HepG2 (cell line): Measurements from ENCODE around the gene SMIM43. TPM values are rescaled to one million over a fixed set of nuclear protein-coding genes. Genes with fewer than 3 reads are reported as not detected.

Experiments used
- ATAC-seq: fragments of 200-7000 bp; cut with Tn5 transposase; 3 replicates; pipeline ENCODE4 v1.9.1; 2020; ENCODE audit warnings: mild to moderate bottlenecking, moderate library complexity
- BruUV-seq: library from RNA; stranded (reverse); fragments of 400-500 nt; replicated peaks from 2 replicates; lab custom pipeline; 2021; lab: Mats Ljungman, UMichigan
- CTCF ChIA-PET: fragments of 300-600 bp; formaldehyde crosslinking; extraction: SDS; loops from one replicate; lab custom pipeline; 2021; ENCODE audit warnings: low total read pairs, inconsistent platforms, low intra/inter-chr PET ratio; lab: Yijun Ruan, JAX
- POLR2A ChIA-PET: fragments of 350-600 bp; sonication (Branson Sonifier 250); formaldehyde crosslinking; loops from one replicate; lab custom pipeline; 2020; ENCODE audit warnings: antibody characterized with exemption, inconsistent platforms; lab: Yijun Ruan, JAX
- DNase-seq: peaks from one replicate; pipeline ENCODE4 v3.0.0-alpha.2; 2015; ENCODE audit warnings: low spot score
- FAIRE-seq: peaks from 3 replicates; lab custom pipeline; 2011; peaks lifted over from hg19 to GRCh38; lab: Jason Lieb, UNC
- H2AFZ ChIP-seq: one replicate; pipeline ENCODE4 v1.6.1; 2011; ENCODE audit warnings: low read length, inconsistent platforms
- H3K27ac ChIP-seq: fragments of 300-600 bp; 3 replicates; pipeline ENCODE4 v1.8.0; 2011; ENCODE audit warnings: mixed run types, mild to moderate bottlenecking, mixed read lengths, low read length, inconsistent platforms; ENCODE audit not compliant: insufficient read depth; ENCODE audit errors: extremely low read length
- H3K27me3 ChIP-seq, 2 experiments: fragments of 200-600 bp in 1 of 2; 2 replicates in 1 of 2; 3 replicates in 1 of 2; pipeline versions ENCODE4 v1.6.0 to v1.8.0; 2011; ENCODE audit warnings: low read length in 2 of 2, mild to moderate bottlenecking in 2 of 2, moderate library complexity in 2 of 2, inconsistent platforms in 1 of 2; ENCODE audit not compliant: insufficient read depth in 2 of 2, control insufficient read depth in 1 of 2
- H3K36me3 ChIP-seq, 2 experiments: fragments of 200-600 bp in 1 of 2; replicated peaks in 1 of 2; 2 replicates in 1 of 2; 3 replicates in 1 of 2; pipeline versions ENCODE4 v1.5.1 to v1.8.0; 2011; ENCODE audit warnings: low read length in 2 of 2, inconsistent platforms in 1 of 2; ENCODE audit not compliant: insufficient read depth in 2 of 2, control insufficient read depth in 1 of 2
- H3K4me1 ChIP-seq: 2 replicates; pipeline ENCODE4 v1.5.1; 2012; ENCODE audit warnings: low read length, inconsistent platforms; ENCODE audit not compliant: insufficient read depth
- H3K4me2 ChIP-seq: 2 replicates; pipeline ENCODE4 v1.6.0; 2011; ENCODE audit warnings: low read depth, low read length, inconsistent platforms
- H3K4me3 ChIP-seq, 3 experiments: fragments of 200-600 bp in 1 of 3; sonication (generic), shearing (Covaris generic) in 1 of 3; replicated peaks in 1 of 3; 2 replicates each; pipeline ENCODE4 v1.5.1; 2011 to 2016; ENCODE audit warnings: low read length in 3 of 3, inconsistent platforms in 2 of 3, low read depth in 2 of 3, mild to moderate bottlenecking in 2 of 3, control low read depth in 1 of 3, mixed read lengths in 1 of 3; ENCODE audit not compliant: insufficient read depth in 1 of 3
- H3K79me2 ChIP-seq: one replicate; pipeline ENCODE4 v1.6.1; 2011; ENCODE audit warnings: low read length, inconsistent platforms; ENCODE audit not compliant: insufficient read depth
- H3K9ac ChIP-seq: 2 replicates; pipeline ENCODE4 v1.6.0; 2011; ENCODE audit warnings: mild to moderate bottlenecking, low read depth, low read length, inconsistent platforms; ENCODE audit not compliant: insufficient read depth
- H3K9me3 ChIP-seq: 2 replicates; pipeline ENCODE4 v1.5.1; 2012; ENCODE audit warnings: mild to moderate bottlenecking, low read length
- H4K20me1 ChIP-seq: 2 replicates; pipeline ENCODE4 v1.6.0; 2011; ENCODE audit warnings: inconsistent platforms, mild to moderate bottlenecking, low read length, moderate library complexity; ENCODE audit not compliant: insufficient read depth
- ATM ChIP-seq: fragments of 450-650 bp; IDR thresholded peaks from 2 replicates; pipeline ENCODE4 v1.7.1; 2017; ENCODE audit warnings: mild to moderate bottlenecking, borderline replicate concordance
- DPF2 ChIP-seq: sonication (generic); formaldehyde crosslinking; IDR thresholded peaks from 2 replicates; pipeline ENCODE4 v1.4.0; 2020; ENCODE audit warnings: mild to moderate bottlenecking, low read depth, missing genetic modification reagents, borderline replicate concordance
- FOSL1 ChIP-seq: sonication (generic); formaldehyde crosslinking; IDR thresholded peaks from 2 replicates; pipeline ENCODE4 v1.9.0; 2021; ENCODE audit warnings: missing genetic modification reagents, borderline replicate concordance
- HMG20B ChIP-seq: conservative IDR thresholded peaks from 2 replicates; pipeline ENCODE4 v1.6.1; 2016; ENCODE audit warnings: missing genetic modification reagents, missing compliant biosample characterization
- MTA1 ChIP-seq: sonication (generic); formaldehyde crosslinking; IDR thresholded peaks from 2 replicates; pipeline ENCODE4 v1.4.0; 2020; ENCODE audit warnings: missing genetic modification reagents, mild to moderate bottlenecking, borderline replicate concordance
- NCOA2 ChIP-seq: sonication (generic); formaldehyde crosslinking; IDR thresholded peaks from 2 replicates; pipeline ENCODE4 v1.8.0; 2022; ENCODE audit warnings: inconsistent platforms
- RELA ChIP-seq: sonication (generic); formaldehyde crosslinking; IDR thresholded peaks from 2 replicates; pipeline ENCODE4 v1.4.0; 2020; ENCODE audit warnings: missing genetic modification reagents
- TAF15 ChIP-seq: fragments of 200-400 bp; formaldehyde crosslinking; IDR thresholded peaks from one replicate; pipeline ENCODE4 v1.6.1; 2018; ENCODE audit warnings: mild to moderate bottlenecking, low read depth, low read length; ENCODE audit not compliant: poor library complexity, severe bottlenecking
- TOE1 ChIP-seq: sonication (generic); formaldehyde crosslinking; IDR thresholded peaks from 2 replicates; pipeline ENCODE4 v1.4.0; 2020; ENCODE audit warnings: mild to moderate bottlenecking, missing genetic modification reagents
- ZBTB21 ChIP-seq: sonication (generic); formaldehyde crosslinking; IDR thresholded peaks from 2 replicates; pipeline ENCODE4 v1.4.0; 2020; ENCODE audit warnings: missing genetic modification reagents
- WGBS: methylation state at CpG from one replicate; pipeline ENCODE4 v1.1.6; 2017; ENCODE audit warnings: low lambda C conversion rate; 5-methylcytosine and 5-hydroxymethylcytosine counted together
- in situ Hi-C: cut with HindIII; loops from 2 replicates; pipeline ENCODE4 v1.10.0; 2017; ENCODE audit warnings: low pct_unique_long_range_greater_than_20kb; ENCODE audit not compliant: extremely low pct_ligation_motif_present
- intact Hi-C: fragments of 100-400 bp; cut with micrococcal nuclease; formaldehyde crosslinking; loops from one replicate; pipeline ENCODE4 v1.10.0; 2022; ENCODE audit not compliant: unreplicated experiment
- polyA plus RNA-seq, 8 experiments: library from polyadenylated mRNA; depleted of rRNA in 3 of 8; stranded (reverse) in 7 of 8; unstranded in 1 of 8; fragments of >200 nt; fragmentation: Illumina TruSeq in 4 of 8; extraction: Trizol in 4 of 8; gene quantifications; 2 replicates each; pipeline versions ENCODE4 v1.2.1 to v1.2.3, GENCODE V29; 2011 to 2016; ENCODE audit warnings: low read depth in 4 of 8, missing spikeins in 1 of 8, mixed read lengths in 1 of 8; ENCODE audit not compliant: insufficient read depth in 1 of 8
- total RNA-seq, 5 experiments: library from RNA; depleted of rRNA; stranded (reverse); fragments of >200 nt; fragmentation: Illumina TruSeq; extraction: Trizol; gene quantifications; 2 replicates each; pipeline ENCODE4 v1.2.3, GENCODE V29; 2016; ENCODE audit warnings: low read depth in 1 of 5
- TF ChIP-seq, protein P1 (sequence below): sonication (generic); formaldehyde crosslinking; IDR thresholded peaks from 2 replicates; pipeline ENCODE4 v1.4.0; 2020; ENCODE audit warnings: missing genetic modification reagents, low read depth, mild to moderate bottlenecking, borderline replicate concordance
- TF ChIP-seq, protein P2 (sequence below): sonication (generic); formaldehyde crosslinking; IDR thresholded peaks from 2 replicates; pipeline ENCODE4 v1.4.0; 2020; ENCODE audit warnings: missing genetic modification reagents
- TF ChIP-seq, protein P3 (sequence below): sonication (generic); formaldehyde crosslinking; conservative IDR thresholded peaks from 2 replicates; pipeline ENCODE4 v1.4.0; 2020; ENCODE audit warnings: missing genetic modification reagents
- TF ChIP-seq, protein P4 (sequence below): sonication (generic); formaldehyde crosslinking; IDR thresholded peaks from 2 replicates; pipeline ENCODE4 v1.4.0; 2020; ENCODE audit warnings: mild to moderate bottlenecking, missing genetic modification reagents

The SMIM43 gene
- total and polyA plus RNA-seq, 2 of the 13 experiments (the other 11 are each of a cell fraction or from before 2014, with no cell fraction given): not detected

DNA sequence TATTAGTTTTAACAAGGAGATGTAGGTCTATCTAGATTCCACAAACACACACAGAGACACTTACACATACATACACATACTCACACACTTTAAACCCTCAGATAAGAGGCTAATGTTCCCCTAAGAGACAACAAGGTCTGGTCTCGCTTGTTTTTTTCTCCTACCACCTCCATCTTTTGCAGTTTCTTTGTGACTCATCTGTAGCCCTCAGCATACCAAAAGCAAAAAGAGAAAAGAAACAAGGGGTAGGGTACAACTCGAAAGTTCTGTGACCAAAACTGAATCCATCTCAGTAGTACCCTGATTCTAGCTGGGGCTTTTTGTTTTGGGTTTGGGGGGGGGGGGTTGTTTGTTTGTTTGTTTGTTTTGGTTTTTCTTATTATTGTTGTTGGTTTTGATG, 23.9 kb upstream of the SMIM43 start:
- CTCF ChIA-PET: no interaction called here
- POLR2A ChIA-PET: no interaction called here
- BruUV-seq: no TSS peak
- no peaks in the 10 kb centered on the region for H3K27me3 ChIP-seq
- no peak for FAIRE-seq
- no peaks in the 10 kb centered on the region for H3K9me3 ChIP-seq
- ATAC-seq: no peak
- H3K4me3 ChIP-seq: no peak overlapping the region
- peaks cover 10% of the 10 kb centered on the region for H3K4me1 ChIP-seq
- 74% methylated on average over 2 of the region's 2 CpGs for WGBS
- no peaks in the 10 kb centered on the region for H3K79me2 ChIP-seq
- H2AFZ ChIP-seq: no peak overlapping the region
- no peaks in the 10 kb centered on the region for H4K20me1 ChIP-seq
- in situ Hi-C loops (no loop called here), intact Hi-C loops (no loop called here)
- no peaks in the 10 kb centered on the region for H3K36me3 ChIP-seq
- TF ChIP-seq RELA (CRISPR knock-in tag): no peak
- TF ChIP-seq TAF15: no peak
- no peak for TF ChIP-seq NCOA2 (CRISPR knock-in tag)
- TF ChIP-seq TOE1: no peak
- H3K4me2 ChIP-seq: no peak overlapping the region
- H3K27ac ChIP-seq: no peak overlapping the region
- no peak overlapping the region for H3K9ac ChIP-seq
- DNase-seq: no peak

DNA sequence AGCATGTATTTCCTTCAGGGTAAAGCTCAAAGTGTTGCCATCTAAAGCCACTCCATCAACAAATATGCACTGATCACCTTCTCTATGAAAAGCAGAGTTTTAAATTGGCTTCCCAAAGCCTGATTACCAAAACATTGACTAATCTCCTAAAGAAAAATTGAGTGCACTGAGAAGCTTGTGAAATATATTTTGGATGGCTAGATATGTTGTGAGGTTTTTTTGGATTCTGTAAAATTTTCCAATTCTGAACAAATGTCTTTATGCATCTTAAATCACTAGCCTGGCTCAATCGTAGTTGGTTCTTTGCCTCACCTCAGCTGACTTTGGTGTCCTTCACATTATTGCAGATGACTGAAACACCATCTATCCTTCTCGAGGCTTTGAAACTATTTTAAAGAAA, 21.3 kb upstream of the SMIM43 start:
- in situ Hi-C loops: no loop called here
- no peaks in the 10 kb centered on the region for H3K27me3 ChIP-seq
- no peak overlapping the region for H3K4me3 ChIP-seq
- H3K36me3 ChIP-seq: no peaks in the 10 kb centered on the region
- no peak overlapping the region for H3K27ac ChIP-seq
- intact Hi-C loops: no loop called here
- H2AFZ ChIP-seq: no peak overlapping the region
- FAIRE-seq (no peak), DNase-seq (no peak), ATAC-seq (no peak)
- CTCF ChIA-PET: no interaction called here
- no peak overlapping the region for H3K4me2 ChIP-seq
- no peaks in the 10 kb centered on the region for H4K20me1 ChIP-seq
- no peaks in the 10 kb centered on the region for H3K4me1 ChIP-seq
- no peaks in the 10 kb centered on the region for H3K79me2 ChIP-seq
- no peaks in the 10 kb centered on the region for H3K9me3 ChIP-seq
- POLR2A ChIA-PET: no interaction called here
- BruUV-seq: no TSS peak
- no peak overlapping the region for H3K9ac ChIP-seq
- WGBS: 44% methylated on average over 2 of the region's 2 CpGs
- TF ChIP-seq, protein P1, sequence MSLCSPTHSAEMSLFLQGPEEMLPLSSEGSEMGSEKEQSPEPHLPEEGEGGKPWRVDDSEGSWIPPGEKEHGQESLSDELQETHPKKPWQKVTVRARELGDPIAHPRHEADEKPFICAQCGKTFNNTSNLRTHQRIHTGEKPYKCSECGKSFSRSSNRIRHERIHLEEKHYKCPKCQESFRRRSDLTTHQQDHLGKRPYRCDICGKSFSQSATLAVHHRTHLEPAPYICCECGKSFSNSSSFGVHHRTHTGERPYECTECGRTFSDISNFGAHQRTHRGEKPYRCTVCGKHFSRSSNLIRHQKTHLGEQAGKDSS: no peak
- TF ChIP-seq, protein P2, sequence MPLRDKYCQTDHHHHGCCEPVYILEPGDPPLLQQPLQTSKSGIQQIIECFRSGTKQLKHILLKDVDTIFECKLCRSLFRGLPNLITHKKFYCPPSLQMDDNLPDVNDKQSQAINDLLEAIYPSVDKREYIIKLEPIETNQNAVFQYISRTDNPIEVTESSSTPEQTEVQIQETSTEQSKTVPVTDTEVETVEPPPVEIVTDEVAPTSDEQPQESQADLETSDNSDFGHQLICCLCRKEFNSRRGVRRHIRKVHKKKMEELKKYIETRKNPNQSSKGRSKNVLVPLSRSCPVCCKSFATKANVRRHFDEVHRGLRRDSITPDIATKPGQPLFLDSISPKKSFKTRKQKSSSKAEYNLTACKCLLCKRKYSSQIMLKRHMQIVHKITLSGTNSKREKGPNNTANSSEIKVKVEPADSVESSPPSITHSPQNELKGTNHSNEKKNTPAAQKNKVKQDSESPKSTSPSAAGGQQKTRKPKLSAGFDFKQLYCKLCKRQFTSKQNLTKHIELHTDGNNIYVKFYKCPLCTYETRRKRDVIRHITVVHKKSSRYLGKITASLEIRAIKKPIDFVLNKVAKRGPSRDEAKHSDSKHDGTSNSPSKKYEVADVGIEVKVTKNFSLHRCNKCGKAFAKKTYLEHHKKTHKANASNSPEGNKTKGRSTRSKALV: no peak
- TF ChIP-seq, protein P3, sequence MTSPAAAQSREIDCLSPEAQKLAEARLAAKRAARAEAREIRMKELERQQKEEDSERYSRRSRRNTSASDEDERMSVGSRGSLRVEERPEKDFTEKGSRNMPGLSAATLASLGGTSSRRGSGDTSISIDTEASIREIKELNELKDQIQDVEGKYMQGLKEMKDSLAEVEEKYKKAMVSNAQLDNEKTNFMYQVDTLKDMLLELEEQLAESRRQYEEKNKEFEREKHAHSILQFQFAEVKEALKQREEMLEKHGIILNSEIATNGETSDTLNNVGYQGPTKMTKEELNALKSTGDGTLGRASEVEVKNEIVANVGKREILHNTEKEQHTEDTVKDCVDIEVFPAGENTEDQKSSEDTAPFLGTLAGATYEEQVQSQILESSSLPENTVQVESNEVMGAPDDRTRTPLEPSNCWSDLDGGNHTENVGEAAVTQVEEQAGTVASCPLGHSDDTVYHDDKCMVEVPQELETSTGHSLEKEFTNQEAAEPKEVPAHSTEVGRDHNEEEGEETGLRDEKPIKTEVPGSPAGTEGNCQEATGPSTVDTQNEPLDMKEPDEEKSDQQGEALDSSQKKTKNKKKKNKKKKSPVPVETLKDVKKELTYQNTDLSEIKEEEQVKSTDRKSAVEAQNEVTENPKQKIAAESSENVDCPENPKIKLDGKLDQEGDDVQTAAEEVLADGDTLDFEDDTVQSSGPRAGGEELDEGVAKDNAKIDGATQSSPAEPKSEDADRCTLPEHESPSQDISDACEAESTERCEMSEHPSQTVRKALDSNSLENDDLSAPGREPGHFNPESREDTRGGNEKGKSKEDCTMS (CRISPR knock-in tag): no peak
- TF ChIP-seq HMG20B (CRISPR knock-in tag) (no peak), DPF2 (no peak), MTA1 (no peak), ZBTB21 (no peak), ATM (no peak), FOSL1 (CRISPR knock-in tag) (no peak)
- TF ChIP-seq, protein P4, sequence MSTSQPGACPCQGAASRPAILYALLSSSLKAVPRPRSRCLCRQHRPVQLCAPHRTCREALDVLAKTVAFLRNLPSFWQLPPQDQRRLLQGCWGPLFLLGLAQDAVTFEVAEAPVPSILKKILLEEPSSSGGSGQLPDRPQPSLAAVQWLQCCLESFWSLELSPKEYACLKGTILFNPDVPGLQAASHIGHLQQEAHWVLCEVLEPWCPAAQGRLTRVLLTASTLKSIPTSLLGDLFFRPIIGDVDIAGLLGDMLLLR (CRISPR knock-in tag): no peak
